ENCODE data around the gene DCLRE1A. TPM values are rescaled to one million over a fixed set of nuclear protein-coding genes. Genes with fewer than 3 reads are reported as not detected.

The DCLRE1A gene
- polyA plus RNA-seq, 2 donors, result 2.5 to 2.7 TPM

DNA sequence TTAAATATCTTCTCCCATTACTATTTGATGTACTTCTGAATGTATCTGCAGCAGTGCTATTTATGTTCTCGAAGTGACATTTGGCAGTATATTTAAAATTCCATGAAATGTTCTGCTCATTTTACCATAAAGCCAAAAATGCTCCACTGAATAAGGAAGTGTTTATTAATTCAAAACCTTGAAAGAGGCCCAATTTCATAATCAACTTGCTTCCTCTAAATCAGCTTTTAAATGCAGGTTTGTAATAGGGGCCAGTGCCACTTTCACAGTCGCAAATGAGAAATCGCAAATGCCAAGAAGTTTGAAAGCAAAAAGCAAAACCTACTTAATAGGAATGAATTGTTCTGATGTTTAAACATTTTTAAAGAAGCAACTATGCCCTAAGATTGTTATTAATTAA is 12.0 kb upstream of the DCLRE1A start:
- 78 to 86% methylated on average over 3 of the region's 3 CpGs for WGBS, 2 donors
- no peak overlapping the region for H3K4me3 ChIP-seq (ENCODE audit: low read depth in 1 of 2, low read length in 2 of 2)
- no peak overlapping the region for H3K27ac ChIP-seq (ENCODE audit: low read depth in 2 of 2, low read length in 1 of 2)
- H3K27me3 ChIP-seq (ENCODE audit: control insufficient read depth in 1 of 2, insufficient read depth in 2 of 2, low read length in 2 of 2), result no peaks in the 10 kb centered on the region
- H3K9me3 ChIP-seq (ENCODE audit: control insufficient read depth in 2 of 2, insufficient read depth in 1 of 2, low read depth in 1 of 2, low read length in 1 of 2), result no peaks in the 10 kb centered on the region
- no peaks in the 10 kb centered on the region for H3K4me1 ChIP-seq (ENCODE audit: control insufficient read depth in 2 of 2, insufficient read depth in 2 of 2, low read length in 1 of 2)
- no peaks in the 10 kb centered on the region for H3K36me3 ChIP-seq (ENCODE audit: control insufficient read depth in 2 of 2, insufficient read depth in 2 of 2, low read length in 1 of 2)

DNA sequence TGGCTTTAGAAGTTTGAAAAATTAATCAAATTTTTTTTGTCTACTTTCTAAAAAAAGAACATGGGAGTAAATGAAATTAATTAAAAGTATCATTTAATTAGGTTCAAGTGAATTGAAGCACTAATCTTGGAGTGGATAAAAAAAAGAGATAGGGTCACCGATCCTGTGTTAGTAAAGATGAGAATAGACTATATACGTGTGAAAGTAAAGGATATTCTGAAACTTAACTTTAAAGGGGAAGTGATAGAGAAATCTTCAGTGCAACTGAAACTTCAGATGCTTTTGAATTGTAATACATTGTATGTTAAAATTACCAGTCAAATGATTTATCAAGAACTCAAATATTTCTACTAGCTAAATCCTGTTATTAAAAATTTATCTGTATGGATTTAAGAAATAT is 5.4 kb upstream of the DCLRE1A start:
- Histone ChIP-seq H3K9me3 (ENCODE audit: control insufficient read depth in 2 of 2, insufficient read depth in 1 of 2, low read depth in 1 of 2, low read length in 1 of 2) (no peaks in the 10 kb centered on the region), H3K4me3 (ENCODE audit: low read depth in 1 of 2, low read length in 2 of 2) (no peak overlapping the region), H3K36me3 (ENCODE audit: control insufficient read depth in 2 of 2, insufficient read depth in 2 of 2, low read length in 1 of 2) (no peaks in the 10 kb centered on the region), H3K27ac (ENCODE audit: low read depth in 2 of 2, low read length in 1 of 2) (no peak overlapping the region), H3K27me3 (ENCODE audit: control insufficient read depth in 1 of 2, insufficient read depth in 2 of 2, low read length in 2 of 2) (no peaks in the 10 kb centered on the region), H3K4me1 (ENCODE audit: control insufficient read depth in 2 of 2, insufficient read depth in 2 of 2, low read length in 1 of 2) (no peaks in the 10 kb centered on the region)
- WGBS, 2 donors, result 82 to 87% methylated on average over 2 of the region's 2 CpGs

DNA sequence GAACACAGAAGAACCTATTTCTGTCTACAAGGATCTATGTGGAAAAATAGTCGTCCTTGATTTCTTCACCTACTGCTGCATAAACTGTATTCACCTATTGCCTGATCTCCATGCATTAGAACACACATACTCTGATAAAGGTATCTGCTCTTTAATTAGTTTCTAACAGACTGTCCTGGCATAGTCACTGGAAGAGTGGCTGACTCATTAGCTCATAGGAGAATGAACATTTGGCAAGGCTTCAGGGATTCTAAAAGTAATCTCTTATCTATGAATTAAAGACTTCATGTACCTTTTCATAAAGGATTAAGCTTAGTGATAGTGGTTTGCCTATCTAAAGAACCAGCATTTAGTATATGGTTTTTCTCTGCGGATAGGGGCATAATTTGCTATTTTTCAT is 4.7 kb upstream of the DCLRE1A start:
- Histone ChIP-seq H3K4me3 (ENCODE audit: low read depth in 1 of 2, low read length in 2 of 2) (no peak overlapping the region), H3K36me3 (ENCODE audit: control insufficient read depth in 2 of 2, insufficient read depth in 2 of 2, low read length in 1 of 2) (no peaks in the 10 kb centered on the region), H3K9me3 (ENCODE audit: control insufficient read depth in 2 of 2, insufficient read depth in 1 of 2, low read depth in 1 of 2, low read length in 1 of 2) (no peaks in the 10 kb centered on the region), H3K27ac (ENCODE audit: low read depth in 2 of 2, low read length in 1 of 2) (no peak overlapping the region), H3K27me3 (ENCODE audit: control insufficient read depth in 1 of 2, insufficient read depth in 2 of 2, low read length in 2 of 2) (no peaks in the 10 kb centered on the region), H3K4me1 (ENCODE audit: control insufficient read depth in 2 of 2, insufficient read depth in 2 of 2, low read length in 1 of 2) (no peaks in the 10 kb centered on the region)
- WGBS, 2 donors, result 58 to 83% methylated on average over 2 of the region's 2 CpGs

DNA sequence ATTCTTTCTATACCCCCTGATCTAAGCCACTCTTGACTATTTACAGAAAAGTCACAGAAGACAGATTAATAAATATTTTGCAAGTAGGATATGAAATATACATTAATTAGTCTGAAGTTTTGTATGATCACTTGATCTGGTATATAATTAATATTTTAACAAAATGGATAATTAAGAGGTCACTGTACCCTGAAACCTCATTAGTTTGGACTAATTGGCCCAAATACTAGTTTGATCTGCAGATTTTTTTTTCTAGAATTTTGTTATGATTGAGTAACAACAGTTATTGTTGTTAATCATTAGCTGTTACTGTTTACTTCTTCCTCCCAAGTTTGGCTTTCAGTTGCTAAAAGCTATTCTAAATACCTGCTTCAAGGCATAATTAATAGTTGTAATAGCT is 3.3 kb upstream of the DCLRE1A start:
- no peaks in the 10 kb centered on the region for H3K9me3 ChIP-seq (ENCODE audit: control insufficient read depth in 2 of 2, insufficient read depth in 1 of 2, low read depth in 1 of 2, low read length in 1 of 2)
- H3K4me3 ChIP-seq (ENCODE audit: low read depth in 1 of 2, low read length in 2 of 2), result no peak overlapping the region
- H3K4me1 ChIP-seq (ENCODE audit: control insufficient read depth in 2 of 2, insufficient read depth in 2 of 2, low read length in 1 of 2), result no peaks in the 10 kb centered on the region
- H3K36me3 ChIP-seq (ENCODE audit: control insufficient read depth in 2 of 2, insufficient read depth in 2 of 2, low read length in 1 of 2), result no peaks in the 10 kb centered on the region
- no peaks in the 10 kb centered on the region for H3K27me3 ChIP-seq (ENCODE audit: control insufficient read depth in 1 of 2, insufficient read depth in 2 of 2, low read length in 2 of 2)
- no peak overlapping the region for H3K27ac ChIP-seq (ENCODE audit: low read depth in 2 of 2, low read length in 1 of 2)

DNA sequence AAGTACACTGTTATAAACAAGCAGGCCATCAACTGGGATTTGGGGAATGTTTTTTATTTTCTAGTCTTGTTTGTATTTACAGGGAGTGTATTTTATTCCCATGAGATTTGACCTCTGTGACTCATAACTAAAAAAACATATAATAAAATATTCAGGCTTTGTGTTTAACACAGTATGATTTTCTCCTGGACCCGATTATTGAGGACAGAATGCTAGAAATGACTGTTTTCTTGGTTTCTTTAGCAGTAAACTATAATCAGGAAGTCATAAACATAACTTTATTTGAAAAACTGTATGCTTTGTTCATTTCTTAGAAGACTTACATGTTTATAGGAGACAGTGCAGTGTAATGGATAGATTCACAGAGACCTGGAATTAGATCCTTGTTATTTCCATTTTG is 2.7 kb upstream of the DCLRE1A start:
- Histone ChIP-seq H3K27me3 (ENCODE audit: control insufficient read depth in 1 of 2, insufficient read depth in 2 of 2, low read length in 2 of 2) (no peaks in the 10 kb centered on the region), H3K4me1 (ENCODE audit: control insufficient read depth in 2 of 2, insufficient read depth in 2 of 2, low read length in 1 of 2) (no peaks in the 10 kb centered on the region), H3K4me3 (ENCODE audit: low read depth in 1 of 2, low read length in 2 of 2) (no peak overlapping the region), H3K9me3 (ENCODE audit: control insufficient read depth in 2 of 2, insufficient read depth in 1 of 2, low read depth in 1 of 2, low read length in 1 of 2) (no peaks in the 10 kb centered on the region), H3K36me3 (ENCODE audit: control insufficient read depth in 2 of 2, insufficient read depth in 2 of 2, low read length in 1 of 2) (no peaks in the 10 kb centered on the region), H3K27ac (ENCODE audit: low read depth in 2 of 2, low read length in 1 of 2) (no peak overlapping the region)
- 45 to 54% methylated on average over 1 of the region's 1 CpG for WGBS, 2 donors

DNA sequence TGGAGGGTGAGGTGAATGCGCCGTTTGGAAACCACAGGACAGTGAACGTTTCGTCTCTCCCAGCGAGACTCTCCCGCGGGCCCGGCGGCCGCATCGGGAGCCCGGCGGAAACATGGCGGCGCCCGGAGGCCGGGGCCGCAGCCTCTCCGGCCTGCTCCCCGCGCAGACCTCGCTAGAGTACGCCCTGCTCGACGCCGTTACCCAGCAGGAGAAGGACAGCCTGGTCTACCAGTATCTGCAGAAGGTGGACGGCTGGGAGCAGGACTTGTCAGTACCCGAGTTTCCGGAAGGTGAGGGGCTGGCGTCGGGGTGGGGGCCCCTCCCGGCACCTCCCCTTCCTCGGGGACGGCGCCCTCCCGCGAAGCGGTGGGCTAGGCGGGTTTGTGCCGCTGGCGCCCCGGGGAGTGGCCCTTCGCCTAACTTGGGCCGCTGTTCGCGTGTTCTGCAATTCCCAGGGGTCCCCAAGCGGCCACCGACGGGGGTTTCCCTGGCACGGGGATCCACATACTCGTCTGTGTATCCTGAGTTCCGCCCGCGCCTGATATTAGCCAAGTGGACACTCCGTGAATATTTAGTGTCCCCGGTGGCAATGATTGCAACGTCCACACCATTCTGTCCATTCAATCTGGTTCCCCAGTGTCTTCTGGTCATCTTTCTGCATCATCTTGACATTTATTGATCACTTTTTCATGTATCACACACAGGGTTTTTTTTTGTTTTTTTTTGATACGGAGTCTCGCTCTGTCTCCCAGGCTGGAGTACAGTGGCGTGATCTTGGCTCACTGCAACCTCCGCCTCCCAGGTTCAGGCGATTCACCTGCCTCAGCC is 1.1 kb upstream of the DCLRE1A start:
- no peaks in the 10 kb centered on the region for H3K36me3 ChIP-seq (ENCODE audit: control insufficient read depth in 2 of 2, insufficient read depth in 2 of 2, low read length in 1 of 2)
- no peaks in the 10 kb centered on the region for H3K9me3 ChIP-seq (ENCODE audit: control insufficient read depth in 2 of 2, insufficient read depth in 1 of 2, low read depth in 1 of 2, low read length in 1 of 2)
- peak overlapping the region; percentile 81 to 91 for H3K27ac ChIP-seq (ENCODE audit: low read depth in 2 of 2, low read length in 1 of 2)
- WGBS, 2 donors, result 1% methylated on average over 59 to 62 of the region's 62 CpGs
- peak overlapping the region; percentile 94 to 100 for H3K4me3 ChIP-seq (ENCODE audit: low read depth in 1 of 2, low read length in 2 of 2)
- no peaks in the 10 kb centered on the region for H3K4me1 ChIP-seq (ENCODE audit: control insufficient read depth in 2 of 2, insufficient read depth in 2 of 2, low read length in 1 of 2)
- no peaks in the 10 kb centered on the region for H3K27me3 ChIP-seq (ENCODE audit: control insufficient read depth in 1 of 2, insufficient read depth in 2 of 2, low read length in 2 of 2)

DNA sequence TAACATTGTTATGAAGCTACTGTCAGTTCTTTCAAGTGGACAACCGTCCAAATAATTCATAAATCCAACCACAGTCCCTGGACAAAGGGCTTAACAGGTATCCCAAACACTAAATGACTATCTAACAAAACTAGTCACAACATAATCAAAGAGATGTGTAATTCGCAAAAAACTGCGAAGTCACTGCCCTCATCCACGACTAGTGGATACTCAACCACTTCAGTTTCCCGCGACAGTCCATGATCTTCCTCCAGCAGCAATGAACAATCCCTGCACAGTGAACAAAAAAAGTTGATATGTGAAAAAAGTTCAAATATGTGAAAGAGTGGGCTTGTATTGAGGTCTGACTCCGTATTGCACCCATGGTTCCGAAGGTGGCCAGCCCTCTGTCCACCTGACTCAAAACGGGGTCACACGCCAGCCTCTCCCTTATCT is 287 bp downstream of the DCLRE1A start:
- H3K27me3 ChIP-seq (ENCODE audit: control insufficient read depth in 1 of 2, insufficient read depth in 2 of 2, low read length in 2 of 2), result no peaks in the 10 kb centered on the region
- no peaks in the 10 kb centered on the region for H3K36me3 ChIP-seq (ENCODE audit: control insufficient read depth in 2 of 2, insufficient read depth in 2 of 2, low read length in 1 of 2)
- H3K4me3 ChIP-seq (ENCODE audit: low read depth in 1 of 2, low read length in 2 of 2), result peak overlapping the region; percentile 94 to 100
- H3K4me1 ChIP-seq (ENCODE audit: control insufficient read depth in 2 of 2, insufficient read depth in 2 of 2, low read length in 1 of 2), result no peaks in the 10 kb centered on the region
- H3K9me3 ChIP-seq (ENCODE audit: control insufficient read depth in 2 of 2, insufficient read depth in 1 of 2, low read depth in 1 of 2, low read length in 1 of 2), result no peaks in the 10 kb centered on the region
- WGBS, 2 donors, result 19 to 20% methylated on average over 10 of the region's 10 CpGs
- peak overlapping the region; percentile 81 to 91 for H3K27ac ChIP-seq (ENCODE audit: low read depth in 2 of 2, low read length in 1 of 2)

DNA sequence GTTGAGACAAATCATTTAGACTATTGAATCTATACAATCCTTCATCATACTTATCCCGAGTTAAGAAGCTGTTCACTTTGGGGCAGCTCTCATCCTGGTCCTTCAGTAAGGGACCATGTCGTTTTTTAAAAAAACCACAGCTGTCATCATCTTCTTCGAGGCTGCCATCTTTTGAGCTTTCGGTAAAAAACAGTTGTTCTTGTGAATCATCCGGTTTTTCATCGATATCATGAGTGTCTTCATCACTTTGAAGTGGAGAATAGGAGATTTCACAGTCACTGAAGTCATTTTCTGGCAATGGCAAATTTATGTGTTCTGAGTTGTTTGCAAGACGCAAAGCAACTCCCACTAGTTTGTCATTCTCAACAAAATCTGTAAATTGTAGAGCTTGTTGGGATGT is 3.9 kb downstream of the DCLRE1A start:
- Histone ChIP-seq H3K9me3 (ENCODE audit: control insufficient read depth in 2 of 2, insufficient read depth in 1 of 2, low read depth in 1 of 2, low read length in 1 of 2) (no peaks in the 10 kb centered on the region), H3K27ac (ENCODE audit: low read depth in 2 of 2, low read length in 1 of 2) (no peak overlapping the region), H3K4me3 (ENCODE audit: low read depth in 1 of 2, low read length in 2 of 2) (no peak overlapping the region), H3K36me3 (ENCODE audit: control insufficient read depth in 2 of 2, insufficient read depth in 2 of 2, low read length in 1 of 2) (peaks cover 0 to 3% of the 10 kb centered on the region in 2 donors), H3K27me3 (ENCODE audit: control insufficient read depth in 1 of 2, insufficient read depth in 2 of 2, low read length in 2 of 2) (no peaks in the 10 kb centered on the region), H3K4me1 (ENCODE audit: control insufficient read depth in 2 of 2, insufficient read depth in 2 of 2, low read length in 1 of 2) (no peaks in the 10 kb centered on the region)
- WGBS, 2 donors, result 91 to 94% methylated on average over 7 of the region's 7 CpGs

DNA sequence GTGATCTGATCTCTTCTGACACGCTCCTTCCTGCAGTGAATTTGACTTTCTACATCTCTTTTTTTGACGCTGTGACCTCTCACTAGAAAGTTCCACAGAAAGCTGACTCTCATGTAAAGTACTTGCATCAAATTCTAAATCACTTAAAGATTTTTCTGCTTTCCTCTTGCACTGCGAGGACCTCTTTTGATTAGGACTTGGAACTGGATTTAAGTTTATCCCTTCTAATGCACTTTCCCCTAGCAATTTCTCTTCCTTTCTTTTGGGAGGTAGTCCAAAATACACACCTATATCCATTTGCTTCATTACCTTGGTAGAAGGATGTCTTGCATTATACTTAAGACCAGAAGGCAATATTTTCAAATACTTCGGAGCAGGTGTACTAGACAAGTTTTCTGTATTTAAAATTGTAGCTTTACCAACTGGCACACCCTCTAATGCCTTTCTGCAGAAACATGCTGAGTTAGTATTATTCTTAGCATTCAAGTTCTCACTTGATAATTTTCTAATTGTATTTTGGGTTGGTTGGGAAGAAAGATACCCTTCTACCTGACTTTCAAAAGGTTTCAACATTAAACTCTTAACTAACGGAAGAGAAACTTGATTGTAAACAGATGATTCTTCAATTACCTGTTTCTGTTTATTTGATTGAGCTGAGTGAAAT is 4.6 kb downstream of the DCLRE1A start:
- Histone ChIP-seq H3K4me3 (ENCODE audit: low read depth in 1 of 2, low read length in 2 of 2) (no peak overlapping the region), H3K9me3 (ENCODE audit: control insufficient read depth in 2 of 2, insufficient read depth in 1 of 2, low read depth in 1 of 2, low read length in 1 of 2) (no peaks in the 10 kb centered on the region), H3K4me1 (ENCODE audit: control insufficient read depth in 2 of 2, insufficient read depth in 2 of 2, low read length in 1 of 2) (no peaks in the 10 kb centered on the region), H3K27me3 (ENCODE audit: control insufficient read depth in 1 of 2, insufficient read depth in 2 of 2, low read length in 2 of 2) (no peaks in the 10 kb centered on the region), H3K27ac (ENCODE audit: low read depth in 2 of 2, low read length in 1 of 2) (no peak overlapping the region), H3K36me3 (ENCODE audit: control insufficient read depth in 2 of 2, insufficient read depth in 2 of 2, low read length in 1 of 2) (peaks cover 0 to 3% of the 10 kb centered on the region in 2 donors)
- 85 to 88% methylated on average over 5 of the region's 5 CpGs for WGBS, 2 donors

DNA sequence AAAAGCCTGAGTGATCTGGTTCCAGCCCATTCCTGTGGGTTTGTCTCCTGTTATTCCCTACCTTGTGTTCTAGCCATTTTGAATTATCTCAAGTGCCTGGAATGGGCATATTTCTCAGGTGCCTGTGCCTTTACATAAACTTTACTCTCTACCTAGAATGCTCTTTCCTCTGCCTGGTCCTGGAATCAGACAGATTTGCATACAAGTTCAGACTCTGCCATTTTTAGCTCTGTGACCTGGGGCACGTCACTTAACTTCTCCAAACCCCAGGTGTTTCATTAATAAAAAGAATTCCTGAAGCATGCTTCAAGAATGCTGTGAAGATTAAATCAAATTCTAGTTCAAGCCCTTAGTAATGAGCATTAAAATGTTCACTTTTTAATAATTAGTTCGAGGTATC is 7.8 kb downstream of the DCLRE1A start:
- no peaks in the 10 kb centered on the region for H3K27me3 ChIP-seq (ENCODE audit: control insufficient read depth in 1 of 2, insufficient read depth in 2 of 2, low read length in 2 of 2)
- WGBS, 2 donors, result 86 to 96% methylated on average over 2 of the region's 2 CpGs
- H3K4me3 ChIP-seq (ENCODE audit: low read depth in 1 of 2, low read length in 2 of 2), result no peak overlapping the region

More for the DNA sequence above, 7.8 kb downstream of the DCLRE1A start:
- Histone ChIP-seq H3K27ac (ENCODE audit: low read depth in 2 of 2, low read length in 1 of 2) (no peak overlapping the region), H3K9me3 (ENCODE audit: control insufficient read depth in 2 of 2, insufficient read depth in 1 of 2, low read depth in 1 of 2, low read length in 1 of 2) (no peaks in the 10 kb centered on the region), H3K4me1 (ENCODE audit: control insufficient read depth in 2 of 2, insufficient read depth in 2 of 2, low read length in 1 of 2) (no peaks in the 10 kb centered on the region), H3K36me3 (ENCODE audit: control insufficient read depth in 2 of 2, insufficient read depth in 2 of 2, low read length in 1 of 2) (peaks cover 2 to 3% of the 10 kb centered on the region in 2 donors)

Data from esophagus (tissue), 2 donors.